GM12878 (cell line): ENCODE data around the gene DNAH5.

Experiments used
- BCL3 ChIP-seq: IDR thresholded peaks from 2 replicates; pipeline ENCODE4 v1.6.1; 2011; ENCODE audit warnings: borderline replicate concordance, low read depth, mild to moderate bottlenecking, moderate library complexity, low read length; ENCODE audit not compliant: insufficient read depth, poor library complexity, severe bottlenecking
- GABPA ChIP-seq: IDR thresholded peaks from 2 replicates; pipeline ENCODE4 v1.6.1; 2014; ENCODE audit warnings: antibody characterized with exemption, low read depth, mild to moderate bottlenecking, inconsistent platforms
- NFYB ChIP-seq: IDR thresholded peaks from 2 replicates; pipeline ENCODE4 v1.6.1; 2011; ENCODE audit warnings: low read depth, mild to moderate bottlenecking, low read length, improper control_type of control experiment, moderate library complexity; ENCODE audit not compliant: insufficient read depth
- PAX5 ChIP-seq: IDR thresholded peaks from 2 replicates; pipeline ENCODE4 v1.6.1; 2011; ENCODE audit warnings: low read depth, low read length, borderline replicate concordance
- RAD21 ChIP-seq: IDR thresholded peaks from 2 replicates; pipeline ENCODE4 v1.6.1; 2011; ENCODE audit warnings: mild to moderate bottlenecking, low read depth, low read length, moderate library complexity; ENCODE audit not compliant: insufficient read depth
- SIN3A ChIP-seq: IDR thresholded peaks from 2 replicates; pipeline ENCODE4 v1.6.1; 2012; ENCODE audit warnings: low read depth, low read length, improper control_type of control experiment
- TARDBP ChIP-seq: IDR thresholded peaks from 2 replicates; pipeline ENCODE4 v1.6.1; 2016; ENCODE audit warnings: borderline replicate concordance

GRCh38 chr5:13917061-13917460 is 27.4 kb downstream of the DNAH5 start:
- TF ChIP-seq TARDBP: no peak
- TF ChIP-seq BCL3: no peak
- no peak for TF ChIP-seq PAX5
- TF ChIP-seq RAD21: no peak
- TF ChIP-seq GABPA: no peak
- no peak for TF ChIP-seq SIN3A
- TF ChIP-seq NFYB: no peak
